CD4-positive, alpha-beta memory T cell (primary cell): Measurements from ENCODE around the gene TRIM17. TPM values are rescaled to one million over a fixed set of nuclear protein-coding genes. Genes with fewer than 3 reads are reported as not detected.

Experiments
- CTCF ChIA-PET: fragments of 350-600 bp; sonication (Branson Sonifier 250); formaldehyde crosslinking; loops from one replicate; lab custom pipeline; 2021; ENCODE audit warnings: inconsistent platforms; ENCODE audit not compliant: partially characterized antibody; lab: Charles Lee
- POLR2A ChIA-PET: fragments of 350-600 bp; sonication (Branson Sonifier 250); formaldehyde crosslinking; loops from one replicate; lab custom pipeline; 2021; ENCODE audit not compliant: partially characterized antibody; lab: Charles Lee
- DNase-seq, 5 donors: peaks; one replicate each; pipeline versions ENCODE4 v3.0.0 to v3.0.0-alpha.2; 2020 to 2022; ENCODE audit warnings: mixed read lengths in 1 of 5
- H3K27ac ChIP-seq: one replicate; pipeline ENCODE4 v1.7.0; 2013; ENCODE audit warnings: low read depth, low read length
- H3K27me3 ChIP-seq: 2 replicates; pipeline ENCODE4 v1.7.0; 2013; ENCODE audit warnings: mild to moderate bottlenecking, low read length, moderate library complexity; ENCODE audit not compliant: insufficient read depth
- H3K36me3 ChIP-seq: 2 replicates; pipeline ENCODE4 v1.7.0; 2013; ENCODE audit warnings: mild to moderate bottlenecking, low read length, moderate library complexity; ENCODE audit not compliant: insufficient read depth
- H3K4me1 ChIP-seq: 2 replicates; pipeline ENCODE4 v1.7.0; 2013; ENCODE audit warnings: mild to moderate bottlenecking, low read length, moderate library complexity; ENCODE audit not compliant: insufficient read depth
- H3K4me3 ChIP-seq, 2 donors: one replicate each; pipeline ENCODE4 v1.7.0; 2013; ENCODE audit warnings: low read length in 2 of 2, mild to moderate bottlenecking in 1 of 2
- H3K9me3 ChIP-seq, 2 donors: one replicate each; pipeline ENCODE4 v1.7.0; 2013; ENCODE audit warnings: low read length in 2 of 2, control low read depth in 1 of 2; ENCODE audit not compliant: control insufficient read depth in 1 of 2
- H3K27ac Mint-ChIP-seq, 7 donors: one replicate each; pipeline ENCODE4 v1.8.0; 2020 to 2021; ENCODE audit warnings: mixed read lengths in 7 of 7, mild to moderate bottlenecking in 6 of 7, inconsistent platforms in 3 of 7, moderate library complexity in 3 of 7
- H3K27me3 Mint-ChIP-seq, 2 donors: one replicate each; pipeline ENCODE4 v1.8.0; 2020 to 2021; ENCODE audit warnings: mixed read lengths in 2 of 2
- H3K36me3 Mint-ChIP-seq, 2 donors: one replicate each; pipeline ENCODE4 v1.8.0; 2020 to 2021; ENCODE audit warnings: mixed read lengths in 2 of 2, inconsistent platforms in 1 of 2, mild to moderate bottlenecking in 1 of 2
- H3K4me1 Mint-ChIP-seq, 4 donors: one replicate each; pipeline ENCODE4 v1.8.0; 2020 to 2021; ENCODE audit warnings: mixed read lengths in 4 of 4, mild to moderate bottlenecking in 1 of 4
- H3K4me3 Mint-ChIP-seq, 8 donors: one replicate each; pipeline ENCODE4 v1.8.0; 2020 to 2021; ENCODE audit warnings: mixed read lengths in 8 of 8, mild to moderate bottlenecking in 7 of 8, moderate library complexity in 6 of 8, inconsistent platforms in 3 of 8
- H3K9me3 Mint-ChIP-seq, 8 donors: one replicate each; pipeline ENCODE4 v1.8.0; 2020 to 2021; ENCODE audit warnings: mixed read lengths in 8 of 8, mild to moderate bottlenecking in 5 of 8, inconsistent platforms in 3 of 8, moderate library complexity in 1 of 8
- intact Hi-C: fragments of 100-400 bp; cut with micrococcal nuclease; formaldehyde crosslinking; loops from one replicate; pipeline ENCODE4 v1.15.1; 2023
- polyA plus RNA-seq, 2 donors: library from polyadenylated mRNA; unstranded; fragments of 300-500 nt; fragmentation: Illumina TruSeq; gene quantifications; one replicate each; pipeline ENCODE4 v1.2.3, GENCODE V29; 2021
- total RNA-seq, 2 experiments: library from RNA; stranded (reverse); gene quantifications; one replicate each; pipeline ENCODE4 v1.2.3, GENCODE V29; 2021

The TRIM17 gene
- total and polyA plus RNA-seq, 4 experiments from 2014 or later: 0.25 to 0.76 (median 0.69) TPM; not detected in 1

- CTCF ChIA-PET: no interaction called here
- Histone ChIP-seq H3K27me3 (no peaks in the 10 kb centered on the region), H3K9me3 (no peaks in the 10 kb centered on the region), H3K27ac (no peak overlapping the region), H3K4me3 (no peak overlapping the region), H3K4me1 (peaks cover 10% of the 10 kb centered on the region), H3K36me3 (no peaks in the 10 kb centered on the region)
- POLR2A ChIA-PET: no interaction called here
- no peaks in the 10 kb centered on the region for H3K36me3 Mint-ChIP-seq
- H3K27me3 Mint-ChIP-seq: peaks cover 2 to 7% of the 10 kb centered on the region in 2 donors
- no peak for DNase-seq
- H3K9me3 Mint-ChIP-seq: peaks cover 0 to 2% (median 0%) of the 10 kb centered on the region in 8 donors
- H3K27ac Mint-ChIP-seq: no peak overlapping the region
- H3K4me1 Mint-ChIP-seq: peaks cover 2 to 11% (median 5%) of the 10 kb centered on the region in 4 donors
- intact Hi-C loops: no loop called here
- no peak overlapping the region for H3K4me3 Mint-ChIP-seq
These were observed 35.3 kb downstream of the TRIM17 start for GRCh38 chr1:228381356-228381755.

GRCh38 chr1:228379666-228380065, 37.0 kb downstream of the TRIM17 start:
- CTCF ChIA-PET: no interaction called here
- no peaks in the 10 kb centered on the region for H3K36me3 ChIP-seq
- Mint-ChIP-seq H3K4me3 (peak overlapping the region in 7 of 8 donors; percentile 38 to 86 (median 65)), H3K9me3 (peaks cover 0 to 2% (median 0%) of the 10 kb centered on the region in 8 donors), H3K27me3 (peaks cover 2 to 7% of the 10 kb centered on the region in 2 donors), H3K27ac (no peak overlapping the region), H3K36me3 (no peaks in the 10 kb centered on the region), H3K4me1 (peaks cover 2 to 11% (median 5%) of the 10 kb centered on the region in 4 donors)
- no peaks in the 10 kb centered on the region for H3K9me3 ChIP-seq
- H3K4me3 ChIP-seq: no peak overlapping the region
- POLR2A ChIA-PET: no interaction called here
- H3K4me1 ChIP-seq: peaks cover 10% of the 10 kb centered on the region
- no peaks in the 10 kb centered on the region for H3K27me3 ChIP-seq
- DNase-seq: no peak
- intact Hi-C loops: loop anchor here (2.0 kb wide), 1 partner anchor 135 kb away; no protein-coding TSS in a partner anchor
- no peak overlapping the region for H3K27ac ChIP-seq

DNA sequence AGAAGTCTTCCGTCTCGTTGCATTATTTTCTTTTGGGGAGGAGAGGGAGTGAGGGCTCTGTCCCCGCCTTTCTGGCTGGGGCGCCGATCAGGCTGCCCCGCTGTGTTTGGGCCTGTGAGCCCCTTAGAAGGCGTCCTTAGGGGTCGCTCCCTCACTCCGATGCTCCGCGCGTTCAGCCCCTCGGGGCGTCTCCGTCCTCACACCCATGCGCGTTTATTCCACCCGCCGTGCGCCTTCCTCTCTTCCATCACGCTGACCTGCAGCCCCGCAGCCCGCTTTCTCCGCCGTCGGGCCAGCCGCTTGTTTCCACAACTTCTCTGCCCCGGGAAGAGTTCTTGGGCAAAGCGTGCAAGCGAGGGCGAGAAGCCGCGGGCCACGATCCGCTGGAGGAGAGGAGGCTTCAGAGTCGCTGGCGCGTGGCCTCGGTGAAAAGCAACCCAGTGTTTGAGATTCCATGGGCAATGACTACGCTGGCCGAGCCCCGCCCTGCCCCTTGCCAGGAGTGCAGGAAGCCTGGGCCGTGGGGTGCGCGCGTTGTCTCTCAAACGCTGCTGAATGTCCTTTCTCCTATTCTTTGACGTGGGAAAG, 37.7 kb downstream of the TRIM17 start:
- H3K27ac Mint-ChIP-seq: peak overlapping the region in 1 of 7 donors; percentile 57
- peak in 1 of 5 donors; percentile 16 for DNase-seq
- H3K9me3 ChIP-seq: no peaks in the 10 kb centered on the region
- peaks cover 2 to 7% of the 10 kb centered on the region in 2 donors for H3K27me3 Mint-ChIP-seq
- no peaks in the 10 kb centered on the region for H3K27me3 ChIP-seq
- no peaks in the 10 kb centered on the region for H3K36me3 Mint-ChIP-seq
- H3K4me3 Mint-ChIP-seq: peak overlapping the region; percentile 78 to 87 (median 84)
- intact Hi-C loops: loop anchor here (2.0 kb wide), 1 partner anchor 136 kb away; no protein-coding TSS in a partner anchor
- peaks cover 10% of the 10 kb centered on the region for H3K4me1 ChIP-seq
- H3K4me3 ChIP-seq: peak overlapping the region in 1 of 2 donors; percentile 52
- H3K9me3 Mint-ChIP-seq: peaks cover 0 to 2% (median 0%) of the 10 kb centered on the region in 8 donors
- CTCF ChIA-PET: no interaction called here
- peaks cover 2 to 11% (median 5%) of the 10 kb centered on the region in 4 donors for H3K4me1 Mint-ChIP-seq
- POLR2A ChIA-PET: no interaction called here
- H3K36me3 ChIP-seq: no peaks in the 10 kb centered on the region
- H3K27ac ChIP-seq: no peak overlapping the region

DNA sequence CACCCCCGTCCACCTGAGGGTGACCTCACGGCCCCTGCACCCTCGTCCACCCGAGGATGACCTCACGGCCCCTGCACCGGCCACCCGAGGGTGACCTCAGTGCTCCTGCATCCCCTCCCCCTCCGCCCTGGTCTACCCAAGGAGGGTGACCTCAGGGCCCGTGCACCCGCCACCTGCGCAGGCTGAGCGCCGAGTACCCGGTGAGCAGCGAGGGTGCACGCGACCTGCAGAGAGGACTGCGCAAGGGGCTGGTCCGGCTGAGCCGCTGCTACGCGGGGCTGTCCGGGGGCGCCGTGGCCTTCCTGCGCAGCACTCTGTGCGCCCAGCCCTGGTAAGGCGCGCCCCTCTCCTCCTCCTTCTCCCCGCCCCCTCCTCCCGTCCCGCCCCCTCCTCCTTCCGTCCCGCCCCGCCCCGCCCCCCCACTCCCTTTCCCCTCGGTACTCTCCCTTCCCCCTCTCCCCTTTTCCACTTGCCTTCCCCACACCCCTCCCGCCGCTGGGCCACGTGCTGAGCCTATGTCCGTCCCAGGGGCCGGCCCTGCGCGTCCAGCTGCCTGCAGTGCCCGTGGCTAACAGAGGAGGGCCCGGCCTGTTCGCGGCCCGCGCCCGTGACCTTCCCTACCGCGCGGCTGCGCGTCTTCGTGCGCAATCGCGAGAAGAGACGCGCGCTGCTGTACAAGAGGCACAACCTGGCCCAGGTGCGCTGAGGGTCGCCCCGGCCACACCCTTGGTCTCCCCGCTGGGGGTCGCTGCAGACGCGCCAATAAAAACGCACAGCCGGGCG, 38.4 kb downstream of the TRIM17 start:
- no peaks in the 10 kb centered on the region for H3K27me3 ChIP-seq
- H3K4me1 Mint-ChIP-seq: peaks cover 2 to 11% (median 5%) of the 10 kb centered on the region in 4 donors
- peaks cover 2 to 7% of the 10 kb centered on the region in 2 donors for H3K27me3 Mint-ChIP-seq
- peaks cover 10% of the 10 kb centered on the region for H3K4me1 ChIP-seq
- CTCF ChIA-PET: no interaction called here
- POLR2A ChIA-PET: interaction anchor here (0.7 kb wide), 1 partner anchor 47 kb away, joined by 3 read pairs; a partner anchor contains a TSS
- no peak overlapping the region for H3K27ac Mint-ChIP-seq
- H3K9me3 Mint-ChIP-seq: peaks cover 0 to 2% (median 0%) of the 10 kb centered on the region in 8 donors
- DNase-seq: peak; percentile 46 to 63 (median 52)
- no peaks in the 10 kb centered on the region for H3K36me3 Mint-ChIP-seq
- peak overlapping the region; percentile 78 to 87 (median 84) for H3K4me3 Mint-ChIP-seq
- H3K27ac ChIP-seq: no peak overlapping the region
- no peaks in the 10 kb centered on the region for H3K9me3 ChIP-seq
- peak overlapping the region in 1 of 2 donors; percentile 52 for H3K4me3 ChIP-seq
- H3K36me3 ChIP-seq: no peaks in the 10 kb centered on the region
- intact Hi-C loops: loop anchor here (2.0 kb wide), 1 partner anchor 137 kb away; no protein-coding TSS in a partner anchor

DNA sequence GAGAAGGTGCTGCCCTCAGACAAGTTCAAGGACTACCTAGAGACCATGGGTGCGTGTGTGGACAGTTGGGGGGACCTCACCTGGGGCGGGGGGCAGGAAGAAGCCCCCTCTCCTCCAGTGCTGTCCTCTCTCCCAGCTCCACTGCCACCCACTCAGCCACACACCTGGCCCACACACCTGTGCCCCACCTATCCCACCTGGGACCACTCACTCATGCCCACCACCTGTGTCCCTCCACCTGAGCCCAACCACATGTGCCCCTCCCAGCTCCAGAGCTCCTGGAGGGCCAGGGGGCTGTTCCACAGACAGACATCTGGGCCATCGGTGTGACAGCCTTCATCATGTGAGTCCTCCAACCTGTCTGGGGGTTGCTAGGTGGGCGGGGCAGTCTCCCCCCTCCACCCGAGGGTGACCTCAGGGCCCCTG, 39.0 kb downstream of the TRIM17 start:
- H3K27ac ChIP-seq: no peak overlapping the region
- Mint-ChIP-seq H3K9me3 (peaks cover 0 to 2% (median 0%) of the 10 kb centered on the region in 8 donors), H3K4me1 (peaks cover 2 to 11% (median 5%) of the 10 kb centered on the region in 4 donors), H3K36me3 (no peaks in the 10 kb centered on the region), H3K27me3 (peaks cover 2 to 7% of the 10 kb centered on the region in 2 donors), H3K27ac (peak overlapping the region in 1 of 7 donors; percentile 52), H3K4me3 (peak overlapping the region; percentile 20 to 85 (median 51))
- intact Hi-C loops: loop anchor here (2.0 kb wide), 1 partner anchor 137 kb away; no protein-coding TSS in a partner anchor
- H3K27me3 ChIP-seq: no peaks in the 10 kb centered on the region
- H3K4me3 ChIP-seq: no peak overlapping the region
- ChIA-PET CTCF (no interaction called here), POLR2A (interaction anchor here (0.6 kb wide), 1 partner anchor 27 kb away, joined by 3 read pairs; no protein-coding TSS in a partner anchor)
- peaks cover 10% of the 10 kb centered on the region for H3K4me1 ChIP-seq
- H3K36me3 ChIP-seq: no peaks in the 10 kb centered on the region
- peak in 1 of 5 donors; percentile 37 for DNase-seq
- H3K9me3 ChIP-seq: no peaks in the 10 kb centered on the region

- Mint-ChIP-seq H3K4me3 (peak overlapping the region in 6 of 8 donors; percentile 33 to 58 (median 46)), H3K27ac (no peak overlapping the region), H3K36me3 (no peaks in the 10 kb centered on the region), H3K4me1 (peaks cover 2 to 11% (median 5%) of the 10 kb centered on the region in 4 donors), H3K27me3 (peaks cover 2 to 7% of the 10 kb centered on the region in 2 donors), H3K9me3 (peaks cover 0 to 2% (median 0%) of the 10 kb centered on the region in 8 donors)
- H3K4me3 ChIP-seq: no peak overlapping the region
- H3K36me3 ChIP-seq: no peaks in the 10 kb centered on the region
- no peak overlapping the region for H3K27ac ChIP-seq
- H3K9me3 ChIP-seq: no peaks in the 10 kb centered on the region
- ChIA-PET CTCF (no interaction called here), POLR2A (interaction anchor here (0.6 kb wide), 1 partner anchor 27 kb away, joined by 3 read pairs; no protein-coding TSS in a partner anchor)
- H3K4me1 ChIP-seq: peaks cover 10% of the 10 kb centered on the region
- H3K27me3 ChIP-seq: no peaks in the 10 kb centered on the region
- intact Hi-C loops: no loop called here
- DNase-seq: peak in 1 of 5 donors; percentile 7
These were observed 39.7 kb downstream of the TRIM17 start for GRCh38 chr1:228376651-228377631.
